ENCODE measurements around the gene HS6ST3. TPM values are rescaled to one million over a fixed set of nuclear protein-coding genes. Genes with fewer than 3 reads are reported as not detected.
"Not testable (repeated sequence)": the region's sequence is repeated elsewhere in the genome, so short reads cannot be mapped to it uniquely, and the experiment has no call there.

Gene HS6ST3
- total and polyA plus RNA-seq, 2 donors (not counting 3 experiments of a cell fraction or from before 2014, with no cell fraction given): 0.03 to 0.15 TPM

GRCh38 chr13:96109125-96109524 lies 19.2 kb downstream of the HS6ST3 start:
- POLR2A ChIA-PET: no interaction called here
- no peaks in the 10 kb centered on the region for H3K9me3 ChIP-seq (replicated peaks; ENCODE audit: control insufficient read depth, insufficient read depth, low read length)
- H3K9me1 ChIP-seq (replicated peaks; ENCODE audit: control insufficient read depth, extremely low read depth, insufficient read depth, low read length): no peaks in the 10 kb centered on the region
- H3K4me1 ChIP-seq (ENCODE audit: control insufficient read depth, extremely low read depth, insufficient read depth, low read length): no peaks in the 10 kb centered on the region
- H3K9ac ChIP-seq (replicated peaks; ENCODE audit: extremely low read depth, insufficient read depth, low read length): no peak overlapping the region
- no peak overlapping the region for H3K4me2 ChIP-seq (ENCODE audit: insufficient read depth, low read length)
- no peak overlapping the region for H2AFZ ChIP-seq (ENCODE audit: low read depth, low read length)
- no peaks in the 10 kb centered on the region for H3K36me3 ChIP-seq (ENCODE audit: control insufficient read depth in 2 of 2, extremely low read depth in 1 of 2, insufficient read depth in 2 of 2, low read length in 2 of 2)
- H3K79me2 ChIP-seq (ENCODE audit: control insufficient read depth, insufficient read depth, low read length): no peaks in the 10 kb centered on the region
- peaks cover 2 to 3% of the 10 kb centered on the region in 2 experiments for H3K27me3 ChIP-seq (ENCODE audit: control insufficient read depth in 2 of 2, insufficient read depth in 2 of 2, low read length in 2 of 2)
- H3K27ac ChIP-seq (ENCODE audit: insufficient read depth, low read depth, low read length): no peak overlapping the region
- FAIRE-seq (no peak), DNase-seq (ENCODE audit: low read depth, low spot score) (no peak)
- no peaks in the 10 kb centered on the region for H4K20me1 ChIP-seq (replicated peaks; ENCODE audit: control insufficient read depth, extremely low read depth, insufficient read depth, low read length)
- H3K4me3 ChIP-seq (replicated peaks in 1 of 3; ENCODE audit: insufficient read depth in 1 of 3, low read depth in 1 of 3, low read length in 3 of 3): no peak overlapping the region
- no TSS peak for BruUV-seq (replicated peaks)
- intact Hi-C loops (cut with micrococcal nuclease): no loop called here
- CTCF ChIA-PET: interaction anchor here (1.2 kb wide), 1 partner anchor 89 kb away, joined by 3 read pairs; no protein-coding TSS in a partner anchor
- TF ChIP-seq EZH2 (IDR thresholded peaks at IDR 0.05; ENCODE audit: borderline replicate concordance, low read depth, low read length, severe bottlenecking): no peak
- dilution Hi-C loops (cut with MboI; ENCODE audit: extremely low pct_ligation_motif_present, low sequenced_read_pairs): no loop called here

GRCh38 chr13:96112936-96113335 lies 23.0 kb downstream of the HS6ST3 start:
- dilution Hi-C loops (cut with MboI; ENCODE audit: extremely low pct_ligation_motif_present, low sequenced_read_pairs) (no loop called here), intact Hi-C loops (cut with micrococcal nuclease) (no loop called here)
- CTCF ChIA-PET: interaction anchor here (1.0 to 1.5 kb wide), 3 partner anchors 10 to 905 kb away, joined by 3 read pairs; no protein-coding TSS in a partner anchor
- Histone ChIP-seq H3K4me3 (replicated peaks in 1 of 3; ENCODE audit: insufficient read depth in 1 of 3, low read depth in 1 of 3, low read length in 3 of 3) (no peak overlapping the region), H3K27me3 (ENCODE audit: control insufficient read depth in 2 of 2, insufficient read depth in 2 of 2, low read length in 2 of 2) (peaks cover 0 to 2% of the 10 kb centered on the region in 2 experiments), H3K9me3 (replicated peaks; ENCODE audit: control insufficient read depth, insufficient read depth, low read length) (no peaks in the 10 kb centered on the region), H3K79me2 (ENCODE audit: control insufficient read depth, insufficient read depth, low read length) (no peaks in the 10 kb centered on the region), H3K4me2 (ENCODE audit: insufficient read depth, low read length) (no peak overlapping the region), H2AFZ (ENCODE audit: low read depth, low read length) (no peak overlapping the region), H3K9ac (replicated peaks; ENCODE audit: extremely low read depth, insufficient read depth, low read length) (no peak overlapping the region), H4K20me1 (replicated peaks; ENCODE audit: control insufficient read depth, extremely low read depth, insufficient read depth, low read length) (no peaks in the 10 kb centered on the region), H3K9me1 (replicated peaks; ENCODE audit: control insufficient read depth, extremely low read depth, insufficient read depth, low read length) (no peaks in the 10 kb centered on the region), H3K4me1 (ENCODE audit: control insufficient read depth, extremely low read depth, insufficient read depth, low read length) (no peaks in the 10 kb centered on the region), H3K36me3 (ENCODE audit: control insufficient read depth in 2 of 2, extremely low read depth in 1 of 2, insufficient read depth in 2 of 2, low read length in 2 of 2) (no peaks in the 10 kb centered on the region), H3K27ac (ENCODE audit: insufficient read depth, low read depth, low read length) (no peak overlapping the region)
- TF ChIP-seq MYC (IDR thresholded peaks at IDR 0.05; ENCODE audit: low read depth, low read length) (no peak), CTCF (IDR thresholded peaks at IDR 0.05; ENCODE audit: extremely low read depth in 1 of 2, insufficient read depth in 1 of 2, low read depth in 1 of 2, low read length in 2 of 2) (no peak), POLR2AphosphoS5 (IDR thresholded peaks at IDR 0.05; ENCODE audit: insufficient read depth, low read depth, low read length) (no peak), FOS (IDR thresholded peaks at IDR 0.05; ENCODE audit: borderline replicate concordance, insufficient read depth, low read length) (no peak), POLR2A (IDR thresholded peaks at IDR 0.05; ENCODE audit: low read depth, low read length) (no peak), MAX (IDR thresholded peaks at IDR 0.05; ENCODE audit: insufficient read depth, insufficient read length) (no peak), EZH2 (IDR thresholded peaks at IDR 0.05; ENCODE audit: borderline replicate concordance, low read depth, low read length, severe bottlenecking) (no peak), GATA2 (IDR thresholded peaks at IDR 0.05; ENCODE audit: insufficient read depth, insufficient read length, low read depth, low read length) (no peak), JUN (IDR thresholded peaks at IDR 0.05; ENCODE audit: borderline replicate concordance, insufficient read depth, insufficient read length, low read depth) (no peak)
- POLR2A ChIA-PET: no interaction called here
- DNase-seq (ENCODE audit: low read depth, low spot score) (no peak), FAIRE-seq (no peak)
- BruUV-seq (replicated peaks): no TSS peak

GRCh38 chr13:96115368-96115767 lies 25.5 kb downstream of the HS6ST3 start:
- dilution Hi-C loops (cut with MboI; ENCODE audit: extremely low pct_ligation_motif_present, low sequenced_read_pairs); H3K27ac ChIP-seq (ENCODE audit: insufficient read depth, low read depth, low read length); BruUV-seq (replicated peaks); intact Hi-C loops (cut with micrococcal nuclease); H3K4me1 ChIP-seq (ENCODE audit: control insufficient read depth, extremely low read depth, insufficient read depth, low read length); H3K9me3 ChIP-seq (replicated peaks; ENCODE audit: control insufficient read depth, insufficient read depth, low read length); H3K4me2 ChIP-seq (ENCODE audit: insufficient read depth, low read length); H3K79me2 ChIP-seq (ENCODE audit: control insufficient read depth, insufficient read depth, low read length); H3K9me1 ChIP-seq (replicated peaks; ENCODE audit: control insufficient read depth, extremely low read depth, insufficient read depth, low read length); DNase-seq (ENCODE audit: low read depth, low spot score); H4K20me1 ChIP-seq (replicated peaks; ENCODE audit: control insufficient read depth, extremely low read depth, insufficient read depth, low read length); H3K9ac ChIP-seq (replicated peaks; ENCODE audit: extremely low read depth, insufficient read depth, low read length); H3K36me3 ChIP-seq (ENCODE audit: control insufficient read depth in 2 of 2, extremely low read depth in 1 of 2, insufficient read depth in 2 of 2, low read length in 2 of 2); H3K4me3 ChIP-seq (replicated peaks in 1 of 3; ENCODE audit: insufficient read depth in 1 of 3, low read depth in 1 of 3, low read length in 3 of 3); H3K27me3 ChIP-seq (ENCODE audit: control insufficient read depth in 2 of 2, insufficient read depth in 2 of 2, low read length in 2 of 2); FAIRE-seq; H2AFZ ChIP-seq (ENCODE audit: low read depth, low read length); POLR2A ChIA-PET: not testable (repeated sequence)
- CTCF ChIA-PET: interaction anchor here (1.0 kb wide), 1 partner anchor 57 kb away, joined by 3 read pairs; no protein-coding TSS in a partner anchor

All from endothelial cell of umbilical vein (primary cell).